Tibial nerve (tissue), 4 donors: ENCODE data around the gene TEX19.

ENCODE experiments used
- EP300 ChIP-seq, 2 donors: sonication (generic); formaldehyde crosslinking; IDR thresholded peaks; one replicate each; pipeline ENCODE4 v1.6.1; 2017; ENCODE audit warnings: antibody characterized with exemption in 2 of 2, mild to moderate bottlenecking in 1 of 2
- POLR2A ChIP-seq, 2 donors: fragments of 450-650 bp; IDR thresholded peaks; one replicate each; pipeline ENCODE4 v1.6.1; 2017; ENCODE audit warnings: antibody characterized with exemption in 2 of 2, mild to moderate bottlenecking in 2 of 2, moderate library complexity in 2 of 2
- TF ChIP-seq, protein P1 (sequence below), 5 experiments: fragments of 200-600 bp in 3 of 5; fragments of 450-650 bp in 2 of 5; sonication (generic) in 3 of 5; IDR thresholded peaks; one replicate each; pipeline ENCODE4 v1.5.1; 2016 to 2019; ENCODE audit warnings: antibody characterized with exemption in 5 of 5, mild to moderate bottlenecking in 3 of 5, moderate library complexity in 2 of 5

DNA sequence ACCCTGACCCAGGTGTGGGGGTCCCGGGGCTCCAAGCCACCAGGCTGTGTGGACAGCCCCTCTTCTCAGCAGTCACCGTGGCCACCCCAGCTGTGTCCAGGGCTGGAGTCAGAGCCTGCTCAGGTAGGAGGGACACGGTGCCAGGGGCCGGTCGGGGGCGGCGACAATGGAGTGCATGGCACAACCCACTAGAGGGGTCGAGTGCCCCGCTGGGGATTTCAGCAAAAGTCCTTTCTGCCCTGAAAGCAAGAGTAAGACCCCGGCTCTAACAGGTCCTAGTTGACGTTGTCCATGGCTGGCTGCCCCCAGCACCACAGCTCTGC, 23.8 kb downstream of the TEX19 start:
- TF ChIP-seq, protein P1, sequence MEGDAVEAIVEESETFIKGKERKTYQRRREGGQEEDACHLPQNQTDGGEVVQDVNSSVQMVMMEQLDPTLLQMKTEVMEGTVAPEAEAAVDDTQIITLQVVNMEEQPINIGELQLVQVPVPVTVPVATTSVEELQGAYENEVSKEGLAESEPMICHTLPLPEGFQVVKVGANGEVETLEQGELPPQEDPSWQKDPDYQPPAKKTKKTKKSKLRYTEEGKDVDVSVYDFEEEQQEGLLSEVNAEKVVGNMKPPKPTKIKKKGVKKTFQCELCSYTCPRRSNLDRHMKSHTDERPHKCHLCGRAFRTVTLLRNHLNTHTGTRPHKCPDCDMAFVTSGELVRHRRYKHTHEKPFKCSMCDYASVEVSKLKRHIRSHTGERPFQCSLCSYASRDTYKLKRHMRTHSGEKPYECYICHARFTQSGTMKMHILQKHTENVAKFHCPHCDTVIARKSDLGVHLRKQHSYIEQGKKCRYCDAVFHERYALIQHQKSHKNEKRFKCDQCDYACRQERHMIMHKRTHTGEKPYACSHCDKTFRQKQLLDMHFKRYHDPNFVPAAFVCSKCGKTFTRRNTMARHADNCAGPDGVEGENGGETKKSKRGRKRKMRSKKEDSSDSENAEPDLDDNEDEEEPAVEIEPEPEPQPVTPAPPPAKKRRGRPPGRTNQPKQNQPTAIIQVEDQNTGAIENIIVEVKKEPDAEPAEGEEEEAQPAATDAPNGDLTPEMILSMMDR (IDR thresholded peaks at IDR 0.05), result no peak
- TF ChIP-seq EP300 (IDR thresholded peaks at IDR 0.05), result no peak
- no peak for TF ChIP-seq POLR2A (IDR thresholded peaks at IDR 0.05)
